Measurements from ENCODE around the gene CYTH1. TPM values are rescaled to one million over a fixed set of nuclear protein-coding genes. Genes with fewer than 3 reads are reported as not detected.

Gene CYTH1
- total and polyA plus RNA-seq, 10 of the 15 experiments (the other 5 are each of a cell fraction or from before 2014, with no cell fraction given) = 6.6 to 188 (median 145) TPM

- no peak for TF ChIP-seq HDAC2 (IDR thresholded peaks at IDR 0.05)
- TF ChIP-seq BCL11A (IDR thresholded peaks at IDR 0.05; ENCODE audit: low read depth, low read length) = peak; percentile 99
- TF ChIP-seq GATAD2B (conservative IDR thresholded peaks at IDR 0.05; ENCODE audit: low read depth) = peak; percentile 61; the same call in 1 of the 2 replicates
- no peak for TF ChIP-seq POLR2AphosphoS2 (IDR thresholded peaks at IDR 0.05; ENCODE audit: low read depth, low read length)
- peak; percentile 97 for TF ChIP-seq TCF12 (IDR thresholded peaks at IDR 0.05; ENCODE audit: low read depth, low read length)
- no peak for TF ChIP-seq STAT3 (IDR thresholded peaks at IDR 0.05; ENCODE audit: low read depth, low read length)
- TF ChIP-seq RELA (IDR thresholded peaks at IDR 0.05; ENCODE audit: borderline replicate concordance, partially characterized antibody) = peak; percentile 81
- peak; percentile 72 for TF ChIP-seq NR2F1 (conservative IDR thresholded peaks at IDR 0.05)
- peak; percentile 93 for TF ChIP-seq CHD2 (IDR thresholded peaks at IDR 0.05; ENCODE audit: borderline replicate concordance, low read depth, low read length)
- TF ChIP-seq USF2 (IDR thresholded peaks at IDR 0.05; ENCODE audit: borderline replicate concordance, low read depth, low read length) = no peak
- no peak for TF ChIP-seq ASH2L (IDR thresholded peaks at IDR 0.05; ENCODE audit: borderline replicate concordance, low read depth)
- TF ChIP-seq SPI1 (IDR thresholded peaks at IDR 0.05; ENCODE audit: borderline replicate concordance, insufficient read depth, low read depth, low read length) = no peak
Observed at GRCh38 chr17:78706271-78706915, 75.7 kb downstream of the CYTH1 start (continued).

- H3K27ac ChIP-seq (ENCODE audit: control insufficient read depth, insufficient read depth) = peak overlapping the region; percentile 99
- POLR2A ChIA-PET = interaction anchor here (0.8 to 1.2 kb wide), 2 partner anchors 9 to 10 kb away, joined by 3 to 4 read pairs; no protein-coding TSS in a partner anchor
Observed at GRCh38 chr17:78705071-78705470, 77.0 kb downstream of the CYTH1 start.

More at GRCh38 chr17:78705071-78705470, 77.0 kb downstream of the CYTH1 start:
- Histone ChIP-seq H3K79me2 (ENCODE audit: control insufficient read depth, insufficient read depth, low read length) (peaks cover 66% of the 10 kb centered on the region), H2AFZ (ENCODE audit: control insufficient read depth, low read depth, low read length) (no peak overlapping the region), H3K27me3 (replicated peaks in 1 of 2; ENCODE audit: control insufficient read depth in 2 of 2, insufficient read depth in 2 of 2, low read length in 1 of 2) (no peaks in the 10 kb centered on the region), H3K4me2 (ENCODE audit: control insufficient read depth, insufficient read depth) (no peak overlapping the region), H3K4me3 (no peak overlapping the region), H3K36me3 (ENCODE audit: control insufficient read depth in 2 of 2, insufficient read depth in 2 of 2, low read length in 1 of 2) (peaks cover 22 to 42% of the 10 kb centered on the region in 2 experiments), H3K9me3 (replicated peaks; ENCODE audit: control insufficient read depth, insufficient read depth, low read length) (no peaks in the 10 kb centered on the region), H3K9ac (ENCODE audit: control insufficient read depth, insufficient read depth, low read length) (peak overlapping the region; percentile 9; the same call in 1 of the 2 replicates), H3K4me1 (ENCODE audit: control insufficient read depth, insufficient read depth, low read length) (peaks cover 51% of the 10 kb centered on the region), H4K20me1 (ENCODE audit: control insufficient read depth, insufficient read depth) (no peaks in the 10 kb centered on the region)
- intact Hi-C loops (cut with micrococcal nuclease; ENCODE audit: unreplicated experiment) = no loop called here
- TF ChIP-seq POLR2A (IDR thresholded peaks at IDR 0.05; ENCODE audit: low read depth, low read length) (peak; percentile 32; the same call in 1 of the 2 replicates), POLR2AphosphoS5 (IDR thresholded peaks at IDR 0.05; ENCODE audit: low read length) (0 out of 2 replicates have a peak, but pooled peaks have one; percentile 7), MYC (IDR thresholded peaks at IDR 0.05; ENCODE audit: insufficient read depth, insufficient read length, insufficient replicate concordance, low read length, severe bottlenecking) (no peak)
- no peak for DNase-seq (ENCODE audit: low read depth, low spot score)
- RAD21 ChIA-PET (ENCODE audit: unreplicated experiment) = interaction anchor here (0.8 to 20.7 kb wide), 3 partner anchors 17 to 67 kb away, joined by 3 to 537 read pairs (median 9); no protein-coding TSS in a partner anchor
- in situ Hi-C loops (cut with MboI) = no loop called here
- no TSS peak for BruUV-seq (replicated peaks)
- WGBS (ENCODE audit: insufficient coverage, insufficient replicate concordance, low lambda C conversion rate, missing lambda C conversion rate) = 91% methylated on average over 4 of the region's 4 CpGs
- CTCF ChIA-PET = interaction anchor here (1.5 to 7.8 kb wide), 2 partner anchors 9 to 30 kb away, joined by 8 to 85 read pairs; no protein-coding TSS in a partner anchor
- FAIRE-seq = no peak
- no peak for ATAC-seq
- SMC1A ChIA-PET (ENCODE audit: uncharacterized antibody, unreplicated experiment) = interaction anchor here (1.5 to 16.2 kb wide), 3 partner anchors 9 to 30 kb away, joined by 3 to 490 read pairs (median 98); no protein-coding TSS in a partner anchor

All from GM12878 (cell line).